ENCODE data around the gene CDKAL1.

- TF ChIP-seq CTCF (IDR thresholded peaks at IDR 0.05; ENCODE audit: low read length) (no peak), EZH2phosphoT487 (IDR thresholded peaks at IDR 0.05; ENCODE audit: low read length) (no peak), EZH2 (optimal IDR thresholded peaks at IDR 0.05; ENCODE audit: low read depth, low read length) (no peak)
These were observed 547.8 kb downstream of the CDKAL1 start for GRCh38 chr6:21082091-21082490.
